Neutrophil (primary cell): ENCODE results near the gene NPFFR2.
"Not testable (repeated sequence)": the region's sequence is repeated elsewhere in the genome, so short reads cannot be mapped to it uniquely, and the experiment has no call there.

ENCODE experiments used
- H3K27ac ChIP-seq: fragments of 200-600 bp; sonication (generic); 2 replicates; pipeline ENCODE4 v1.5.1; 2016; ENCODE audit warnings: mild to moderate bottlenecking, moderate library complexity
- H3K27me3 ChIP-seq: fragments of 200-600 bp; sonication (generic); 2 replicates; pipeline ENCODE4 v1.6.0; 2016; ENCODE audit warnings: mild to moderate bottlenecking
- H3K36me3 ChIP-seq: fragments of 200-600 bp; sonication (generic); 2 replicates; pipeline ENCODE4 v1.5.1; 2017
- H3K4me1 ChIP-seq, 2 experiments: fragments of 200-600 bp in 1 of 2; sonication (generic) in 1 of 2; 1 replicate in 1 of 2; 2 replicates in 1 of 2; pipeline versions ENCODE4 v1.5.1 to v1.6.1; 2013 to 2016; ENCODE audit warnings: low read depth in 1 of 2, low read length in 1 of 2, mild to moderate bottlenecking in 1 of 2, moderate library complexity in 1 of 2; ENCODE audit not compliant: control insufficient read depth in 1 of 2, insufficient read depth in 1 of 2
- H3K4me3 ChIP-seq, 2 experiments: fragments of 200-600 bp in 1 of 2; sonication (generic) in 1 of 2; 1 replicate in 1 of 2; 2 replicates in 1 of 2; pipeline ENCODE4 v1.5.1; 2013 to 2016; ENCODE audit warnings: low read depth in 1 of 2, low read length in 1 of 2, mild to moderate bottlenecking in 1 of 2, moderate library complexity in 1 of 2
- H3K9me3 ChIP-seq: fragments of 200-600 bp; sonication (generic); 2 replicates; pipeline ENCODE4 v1.5.1; 2016
- TF ChIP-seq, protein P1 (sequence below): fragments of 200-600 bp; sonication (generic); IDR thresholded peaks from 2 replicates; pipeline ENCODE4 v1.5.1; 2016; ENCODE audit warnings: antibody characterized with exemption

NPFFR2 gene

DNA sequence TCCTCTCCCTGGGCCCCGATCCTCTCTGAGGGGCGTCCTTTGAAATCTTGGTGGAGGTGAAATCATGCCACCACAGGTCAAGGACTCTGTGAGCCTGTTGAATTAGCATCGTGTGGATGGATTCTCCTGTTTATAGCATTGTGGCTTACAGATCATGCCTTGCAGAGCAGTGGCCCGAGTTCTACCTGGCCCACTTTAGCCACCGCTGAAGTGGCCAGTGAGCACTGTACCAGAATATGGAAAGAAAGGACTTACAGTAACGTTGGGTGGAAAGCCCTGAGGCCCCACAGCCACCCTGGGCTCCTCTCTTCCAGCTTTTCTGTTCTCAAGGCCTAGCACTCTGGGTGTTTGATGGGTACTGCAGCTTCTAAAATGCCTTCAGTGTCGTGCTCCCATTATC is 35.3 kb downstream of the NPFFR2 start:
- TF ChIP-seq, protein P1, sequence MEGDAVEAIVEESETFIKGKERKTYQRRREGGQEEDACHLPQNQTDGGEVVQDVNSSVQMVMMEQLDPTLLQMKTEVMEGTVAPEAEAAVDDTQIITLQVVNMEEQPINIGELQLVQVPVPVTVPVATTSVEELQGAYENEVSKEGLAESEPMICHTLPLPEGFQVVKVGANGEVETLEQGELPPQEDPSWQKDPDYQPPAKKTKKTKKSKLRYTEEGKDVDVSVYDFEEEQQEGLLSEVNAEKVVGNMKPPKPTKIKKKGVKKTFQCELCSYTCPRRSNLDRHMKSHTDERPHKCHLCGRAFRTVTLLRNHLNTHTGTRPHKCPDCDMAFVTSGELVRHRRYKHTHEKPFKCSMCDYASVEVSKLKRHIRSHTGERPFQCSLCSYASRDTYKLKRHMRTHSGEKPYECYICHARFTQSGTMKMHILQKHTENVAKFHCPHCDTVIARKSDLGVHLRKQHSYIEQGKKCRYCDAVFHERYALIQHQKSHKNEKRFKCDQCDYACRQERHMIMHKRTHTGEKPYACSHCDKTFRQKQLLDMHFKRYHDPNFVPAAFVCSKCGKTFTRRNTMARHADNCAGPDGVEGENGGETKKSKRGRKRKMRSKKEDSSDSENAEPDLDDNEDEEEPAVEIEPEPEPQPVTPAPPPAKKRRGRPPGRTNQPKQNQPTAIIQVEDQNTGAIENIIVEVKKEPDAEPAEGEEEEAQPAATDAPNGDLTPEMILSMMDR, result no peak
- H3K4me1 ChIP-seq, result no peaks in the 10 kb centered on the region
- H3K27ac ChIP-seq, result no peak overlapping the region
- no peaks in the 10 kb centered on the region for H3K9me3 ChIP-seq
- H3K36me3 ChIP-seq, result no peaks in the 10 kb centered on the region
- no peak overlapping the region for H3K4me3 ChIP-seq
- H3K27me3 ChIP-seq, result no peaks in the 10 kb centered on the region

DNA sequence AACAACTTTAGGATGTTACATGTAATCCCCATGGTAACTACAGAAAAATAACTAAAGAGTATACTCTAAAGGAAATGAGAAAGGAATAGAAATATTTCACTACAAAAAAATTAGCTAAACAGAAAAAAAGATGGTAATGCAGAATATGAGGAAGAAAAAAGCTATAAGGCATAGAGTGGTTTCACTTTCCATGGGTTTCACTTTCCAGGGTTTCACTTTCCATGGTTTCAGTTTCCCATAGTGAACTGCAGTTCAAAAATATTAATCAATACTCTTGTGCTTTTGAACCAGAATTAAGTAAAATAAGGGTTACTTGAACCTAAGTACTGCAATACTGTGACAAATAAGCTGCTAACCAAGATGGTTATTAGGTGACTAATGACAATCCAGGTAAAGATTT is 42.0 kb downstream of the NPFFR2 start:
- no peak overlapping the region for H3K4me3 ChIP-seq
- TF ChIP-seq, protein P1, result no peak

DNA sequence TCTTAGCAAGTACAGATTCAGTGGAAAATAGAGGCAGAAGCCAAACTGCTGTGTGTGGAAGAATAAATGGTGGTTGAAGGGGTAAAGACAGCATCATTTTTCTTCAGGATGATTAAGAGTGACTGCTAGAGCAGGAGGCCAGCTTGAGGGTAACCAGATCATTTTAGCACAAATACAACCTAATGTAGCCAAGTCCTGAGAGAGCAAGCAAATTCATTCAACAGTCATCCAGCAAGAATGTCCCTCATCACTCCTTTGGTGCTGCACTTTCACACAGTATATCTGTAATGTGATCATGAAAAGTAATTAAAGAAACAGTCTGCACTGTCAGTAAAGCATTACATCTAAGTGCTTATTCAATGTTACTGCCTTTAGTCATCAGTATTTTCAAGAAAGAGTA is 44.8 kb downstream of the NPFFR2 start:
- H3K4me1 ChIP-seq, result no peaks in the 10 kb centered on the region
- H3K4me3 ChIP-seq, result no peak overlapping the region
- H3K9me3 ChIP-seq, result no peaks in the 10 kb centered on the region
- no peaks in the 10 kb centered on the region for H3K36me3 ChIP-seq
- H3K27me3 ChIP-seq, result no peaks in the 10 kb centered on the region
- H3K27ac ChIP-seq, result no peak overlapping the region
- TF ChIP-seq, protein P1, result no peak

More for the DNA sequence above, 42.0 kb downstream of the NPFFR2 start:
- no peaks in the 10 kb centered on the region for H3K27me3 ChIP-seq
- no peak overlapping the region for H3K27ac ChIP-seq
- no peaks in the 10 kb centered on the region for H3K9me3 ChIP-seq
- H3K4me1 ChIP-seq, result no peaks in the 10 kb centered on the region
- H3K36me3 ChIP-seq, result no peaks in the 10 kb centered on the region

DNA sequence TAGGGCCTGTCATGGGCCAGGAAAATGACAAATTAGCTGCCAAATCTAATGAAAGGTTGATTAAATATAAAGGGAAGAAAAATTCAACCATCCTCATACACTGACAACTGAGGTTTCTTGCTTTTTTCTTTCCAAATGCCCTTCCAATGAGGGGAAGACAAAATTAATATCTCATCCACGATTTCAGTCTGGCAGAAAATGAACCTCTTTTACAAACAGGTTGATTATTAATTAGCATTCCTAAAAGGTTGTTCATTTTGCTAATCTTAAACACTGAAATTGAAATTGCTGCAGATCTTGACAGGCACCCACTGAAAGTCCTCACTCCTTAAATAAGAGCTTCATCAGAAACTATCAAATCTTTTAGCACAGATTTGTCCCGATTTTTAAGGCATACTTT is 45.5 kb downstream of the NPFFR2 start:
- Histone ChIP-seq H3K4me1 (no peaks in the 10 kb centered on the region), H3K9me3 (no peaks in the 10 kb centered on the region), H3K4me3 (no peak overlapping the region), H3K27me3 (no peaks in the 10 kb centered on the region), H3K36me3 (no peaks in the 10 kb centered on the region), H3K27ac (no peak overlapping the region)
- TF ChIP-seq, protein P1, result no peak

DNA sequence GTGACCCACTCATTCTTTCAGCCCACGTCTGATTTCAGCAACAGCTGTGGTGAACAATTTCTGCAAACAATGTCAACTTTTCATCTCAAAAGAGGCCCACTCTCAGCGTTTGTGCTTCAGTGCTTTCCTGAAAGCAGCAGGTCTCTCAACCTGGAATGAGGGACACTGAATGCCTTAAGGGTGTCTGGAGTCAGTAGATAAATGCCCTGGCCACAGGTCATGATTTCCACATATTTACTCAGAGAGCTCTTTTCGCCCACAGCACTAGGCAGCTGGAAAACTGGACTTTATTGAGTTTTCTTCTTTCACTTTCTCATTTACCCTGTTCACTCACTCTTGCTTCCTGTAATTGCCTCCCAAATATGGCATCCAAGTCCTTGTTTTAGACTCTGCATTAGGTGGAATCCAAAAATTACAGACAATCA is 52.8 kb downstream of the NPFFR2 start:
- Histone ChIP-seq H3K9me3 (no peaks in the 10 kb centered on the region), H3K27me3 (no peaks in the 10 kb centered on the region), H3K4me1 (no peaks in the 10 kb centered on the region), H3K4me3 (no peak overlapping the region), H3K27ac (no peak overlapping the region), H3K36me3 (no peaks in the 10 kb centered on the region)
- TF ChIP-seq, protein P1, result no peak

DNA sequence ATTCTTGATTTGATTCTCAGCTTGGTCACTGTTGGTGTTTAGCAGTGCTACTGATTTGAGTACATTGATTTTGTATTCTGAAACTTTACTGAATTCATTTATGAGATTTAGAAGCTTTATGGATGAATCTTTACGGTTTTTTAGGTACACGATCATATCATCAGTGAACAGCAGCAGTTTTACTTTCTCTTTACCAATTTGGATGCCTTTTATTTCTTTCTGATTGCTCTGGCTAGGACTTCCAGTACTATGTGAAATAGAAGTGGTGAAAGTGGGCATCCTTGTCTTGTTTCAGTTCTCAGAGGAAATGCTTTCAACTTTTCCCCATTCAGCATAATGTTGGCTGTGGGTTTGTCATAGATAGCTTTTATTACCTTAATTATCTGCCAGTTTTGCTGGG is 58.8 kb downstream of the NPFFR2 start:
- H3K4me3 ChIP-seq, H3K4me1 ChIP-seq, H3K36me3 ChIP-seq, H3K27me3 ChIP-seq, H3K27ac ChIP-seq, H3K9me3 ChIP-seq: not testable (repeated sequence)
